Large intestine (tissue), 3 donors: Measurements from ENCODE around the gene PIK3CB. TPM values are rescaled to one million over a fixed set of nuclear protein-coding genes. Genes with fewer than 3 reads are reported as not detected.
"Not testable (repeated sequence)": the region's sequence is repeated elsewhere in the genome, so short reads cannot be mapped to it uniquely, and the experiment has no call there.

Source experiments
- DNase-seq, 2 donors: peaks; one replicate each; pipeline versions ENCODE4 v3.0.0 to v3.0.0-alpha.2; 2013
- H3K27ac ChIP-seq: one replicate; pipeline ENCODE4 v1.5.1; 2013; ENCODE audit warnings: low read length
- H3K27me3 ChIP-seq: 2 replicates; pipeline ENCODE4 v1.6.1; 2013; ENCODE audit warnings: low read length; ENCODE audit not compliant: control insufficient read depth, insufficient read depth
- H3K36me3 ChIP-seq: 2 replicates; pipeline ENCODE4 v1.6.1; 2013; ENCODE audit warnings: low read length; ENCODE audit not compliant: control insufficient read depth, insufficient read depth
- H3K4me1 ChIP-seq: one replicate; pipeline ENCODE4 v1.6.1; 2013; ENCODE audit warnings: low read length; ENCODE audit not compliant: control insufficient read depth, insufficient read depth
- H3K4me3 ChIP-seq: one replicate; pipeline ENCODE4 v1.5.1; 2013; ENCODE audit warnings: low read length
- H3K9me3 ChIP-seq: one replicate; pipeline ENCODE4 v1.6.1; 2013; ENCODE audit warnings: mild to moderate bottlenecking, low read depth, low read length, moderate library complexity; ENCODE audit not compliant: control insufficient read depth
- WGBS: methylation state at CpG from one replicate; pipeline ENCODE4 v1.1.5; 2013; ENCODE audit warnings: low lambda C conversion rate; ENCODE audit not compliant: insufficient coverage; 5-methylcytosine and 5-hydroxymethylcytosine counted together
- polyA plus RNA-seq: library from polyadenylated mRNA; unstranded; fragments of 120-200 nt; gene quantifications from one replicate; pipeline ENCODE4 v1.2.1, GENCODE V29; 2013

PIK3CB gene
- polyA plus RNA-seq, 1 donor: 51.1 TPM

DNA sequence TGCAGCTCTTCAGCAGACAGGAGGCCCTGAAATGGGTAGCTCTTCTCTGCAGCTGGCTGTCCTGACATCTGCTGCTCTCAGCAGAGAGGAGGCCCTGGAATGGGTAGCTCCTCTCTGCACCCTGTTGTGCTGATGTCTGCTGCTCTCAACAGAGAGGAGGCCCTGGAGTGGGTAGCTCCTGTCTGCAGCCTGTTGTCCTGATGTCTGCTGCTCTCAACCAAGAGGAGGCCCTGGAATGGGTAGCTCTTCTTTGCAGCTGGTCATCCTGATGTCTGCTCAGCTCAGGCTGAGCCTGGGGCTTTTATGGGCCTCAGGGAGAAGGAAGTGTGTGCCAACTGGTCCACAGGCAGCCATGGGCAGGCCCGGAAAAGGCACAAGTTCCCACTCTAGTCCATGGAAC is 66.6 kb downstream of the PIK3CB start:
- Histone ChIP-seq H3K4me1 (no peaks in the 10 kb centered on the region), H3K9me3 (peaks cover 15% of the 10 kb centered on the region), H3K27ac (no peak overlapping the region), H3K27me3 (no peaks in the 10 kb centered on the region), H3K36me3 (peaks cover 24% of the 10 kb centered on the region), H3K4me3 (no peak overlapping the region)
- WGBS: no CpG with 5 or more reads among the region's 1 CpG
- peak in 1 of 2 donors; percentile 37 for DNase-seq

- peaks cover 15% of the 10 kb centered on the region for H3K9me3 ChIP-seq
- no CpG with 5 or more reads among the region's 11 CpGs for WGBS
- H3K4me3 ChIP-seq: no peak overlapping the region
- H3K27me3 ChIP-seq: no peaks in the 10 kb centered on the region
- peaks cover 24% of the 10 kb centered on the region for H3K36me3 ChIP-seq
- no peaks in the 10 kb centered on the region for H3K4me1 ChIP-seq
- no peak overlapping the region for H3K27ac ChIP-seq
- DNase-seq: no peak
Measured at GRCh38 chr3:138767498-138768104, 67.1 kb downstream of the PIK3CB start.

GRCh38 chr3:138761002-138761401 is 73.7 kb downstream of the PIK3CB start:
- no peak overlapping the region for H3K4me3 ChIP-seq

DNA sequence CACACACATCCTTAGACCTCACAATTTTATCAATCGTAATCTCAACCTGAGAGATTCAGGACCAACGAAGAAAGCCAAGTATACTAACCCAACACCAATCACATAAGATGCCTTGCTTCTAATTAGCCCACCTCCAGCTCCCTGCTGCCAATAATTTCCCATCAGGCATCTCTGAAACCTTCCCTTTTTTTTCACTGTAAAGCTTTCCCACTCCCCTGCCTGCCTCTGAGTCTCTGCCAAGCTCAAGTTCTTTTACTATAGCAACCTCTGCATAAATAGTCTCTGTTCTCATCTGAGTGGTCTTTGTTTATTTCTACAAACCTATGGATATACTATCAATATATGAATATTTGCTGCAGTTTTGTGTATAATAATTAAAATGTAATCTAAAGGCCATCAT is 86.5 kb downstream of the PIK3CB start:
- H3K27me3 ChIP-seq: no peaks in the 10 kb centered on the region
- 92% methylated on average over 2 of the region's 2 CpGs for WGBS
- DNase-seq: no peak

More at GRCh38 chr3:138761002-138761401, 73.7 kb downstream of the PIK3CB start:
- Histone ChIP-seq H3K27me3 (no peaks in the 10 kb centered on the region), H3K36me3 (peaks cover 6% of the 10 kb centered on the region), H3K4me1 (no peaks in the 10 kb centered on the region), H3K9me3 (no peaks in the 10 kb centered on the region), H3K27ac (no peak overlapping the region)
- WGBS: no CpG with 5 or more reads among the region's 2 CpGs
- DNase-seq: no peak

DNA sequence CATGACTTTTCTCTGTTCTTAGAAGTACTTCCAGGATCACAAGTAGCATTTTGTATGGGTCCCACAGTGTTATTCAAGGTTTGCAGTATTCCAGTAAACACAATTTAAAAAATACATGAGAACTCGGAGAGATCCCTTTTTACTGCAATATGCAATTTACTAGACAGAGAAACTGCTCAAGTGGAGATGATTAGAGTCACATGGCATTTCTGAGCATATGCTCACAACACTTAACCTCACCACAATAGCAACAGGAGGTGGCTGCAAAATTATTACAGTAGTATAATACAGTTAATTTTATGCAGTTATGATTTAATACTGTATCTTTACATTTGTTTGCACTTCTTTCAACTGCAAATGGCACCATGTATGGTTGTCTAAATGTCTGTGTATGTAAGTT is 87.5 kb downstream of the PIK3CB start:
- WGBS: no CpG with 5 or more reads among the region's 1 CpG

More for the DNA sequence above, 86.5 kb downstream of the PIK3CB start:
- Histone ChIP-seq H3K27ac (no peak overlapping the region), H3K4me3 (no peak overlapping the region), H3K9me3 (no peaks in the 10 kb centered on the region), H3K4me1 (no peaks in the 10 kb centered on the region), H3K36me3 (peaks cover 13% of the 10 kb centered on the region)

GRCh38 chr3:138740072-138740471 is 94.7 kb downstream of the PIK3CB start:
- Histone ChIP-seq H3K4me3 (no peak overlapping the region), H3K36me3 (peaks cover 8% of the 10 kb centered on the region)

More for the DNA sequence above, 87.5 kb downstream of the PIK3CB start:
- no peaks in the 10 kb centered on the region for H3K27me3 ChIP-seq
- H3K4me3 ChIP-seq: no peak overlapping the region
- no peaks in the 10 kb centered on the region for H3K9me3 ChIP-seq
- no peak overlapping the region for H3K27ac ChIP-seq
- H3K36me3 ChIP-seq: peaks cover 10% of the 10 kb centered on the region
- no peak for DNase-seq
- no peaks in the 10 kb centered on the region for H3K4me1 ChIP-seq

DNA sequence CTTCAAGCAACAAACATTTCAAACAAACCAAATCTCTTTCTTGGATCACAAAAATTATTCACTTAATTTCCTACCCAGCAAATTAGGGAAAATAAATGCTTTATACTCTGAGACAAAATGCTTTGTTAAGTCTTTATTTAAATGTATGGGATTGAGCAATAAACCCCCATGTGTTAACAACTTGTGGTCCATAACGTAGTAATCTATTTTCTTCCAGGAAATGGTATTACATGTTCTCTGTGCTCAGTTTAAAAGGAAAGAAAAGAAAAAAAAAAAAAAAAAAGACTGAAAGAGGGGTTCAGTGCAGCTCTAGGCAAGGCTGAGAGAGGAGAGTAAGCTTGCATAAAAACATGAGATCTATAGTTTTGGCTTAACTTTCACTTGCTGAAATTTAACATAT is 102.3 kb downstream of the PIK3CB start:
- no peak for DNase-seq
- Histone ChIP-seq H3K4me1 (no peaks in the 10 kb centered on the region), H3K36me3 (peaks cover 13% of the 10 kb centered on the region), H3K27me3 (no peaks in the 10 kb centered on the region), H3K27ac (no peak overlapping the region), H3K9me3 (no peaks in the 10 kb centered on the region), H3K4me3 (no peak overlapping the region)
- 60% methylated on average over 1 of the region's 1 CpG for WGBS

More at GRCh38 chr3:138740072-138740471, 94.7 kb downstream of the PIK3CB start:
- H3K27me3 ChIP-seq: no peaks in the 10 kb centered on the region
- no peaks in the 10 kb centered on the region for H3K9me3 ChIP-seq
- WGBS: no CpG with 5 or more reads among the region's 5 CpGs
- no peak overlapping the region for H3K27ac ChIP-seq
- H3K4me1 ChIP-seq: no peaks in the 10 kb centered on the region
- no peak for DNase-seq

DNA sequence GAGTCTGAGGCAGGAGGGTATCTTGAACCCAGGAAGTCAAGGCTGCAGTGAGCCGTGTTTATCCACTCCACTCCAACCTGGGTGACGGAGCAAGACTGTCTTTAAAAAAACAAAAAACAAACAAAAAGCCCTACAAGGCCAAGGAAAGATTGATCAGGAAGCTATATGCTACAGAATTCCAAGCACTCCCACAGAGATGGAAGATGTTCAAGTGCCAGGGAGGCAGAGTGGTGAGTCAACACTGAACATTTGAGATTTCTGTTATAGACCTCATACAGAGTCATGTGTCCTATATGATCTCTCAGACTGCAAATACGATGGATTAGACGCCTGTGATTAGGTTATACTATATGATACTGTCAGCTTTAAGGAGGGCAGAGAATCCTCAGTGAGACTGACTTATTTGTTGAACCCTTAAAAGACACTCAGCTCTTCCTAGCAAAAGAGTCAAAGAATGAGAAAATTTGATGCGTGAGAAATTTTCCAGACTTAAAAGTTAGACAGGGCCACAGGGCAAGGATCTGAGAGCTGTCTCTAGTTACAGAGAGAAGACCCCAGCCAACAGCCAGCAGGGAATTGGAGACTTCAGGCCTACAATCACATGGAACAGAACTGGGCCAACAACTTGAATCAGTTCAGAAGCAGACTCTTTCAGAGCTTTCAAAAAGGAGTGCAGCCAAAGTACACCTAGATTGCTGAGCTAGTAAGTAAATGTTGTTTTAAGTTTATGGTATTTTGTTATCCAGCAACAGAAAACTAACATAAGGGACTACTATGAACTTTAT is 107.6 kb downstream of the PIK3CB start:
- WGBS: no CpG with 5 or more reads among the region's 5 CpGs
- Histone ChIP-seq H3K4me3 (no peak overlapping the region), H3K36me3 (peaks cover 4% of the 10 kb centered on the region), H3K27ac (no peak overlapping the region), H3K27me3 (no peaks in the 10 kb centered on the region), H3K4me1 (no peaks in the 10 kb centered on the region), H3K9me3 (no peaks in the 10 kb centered on the region)
- DNase-seq: no peak

GRCh38 chr3:138726042-138726441 is 108.7 kb downstream of the PIK3CB start:
- H3K4me3 ChIP-seq, H3K36me3 ChIP-seq, DNase-seq, H3K4me1 ChIP-seq, H3K9me3 ChIP-seq, H3K27ac ChIP-seq, H3K27me3 ChIP-seq: not testable (repeated sequence)
- no CpG with 5 or more reads among the region's 2 CpGs for WGBS

- no CpG with 5 or more reads among the region's 2 CpGs for WGBS
- H3K4me3 ChIP-seq: no peak overlapping the region
- no peaks in the 10 kb centered on the region for H3K4me1 ChIP-seq
- H3K27ac ChIP-seq: no peak overlapping the region
- H3K27me3 ChIP-seq: no peaks in the 10 kb centered on the region
- no peaks in the 10 kb centered on the region for H3K9me3 ChIP-seq
- DNase-seq: no peak
- H3K36me3 ChIP-seq: peaks cover 4% of the 10 kb centered on the region
Measured at GRCh38 chr3:138725116-138725515, 109.6 kb downstream of the PIK3CB start.
